AML-193 (cell line): Measurements from ENCODE around the gene GANC.
"Not testable (repeated sequence)": the region's sequence is repeated elsewhere in the genome, so short reads cannot be mapped to it uniquely, and the experiment has no call there.

Experiments used
- DNase-seq, 2 experiments: peaks; one replicate each; lab custom pipeline; 2025; lab: John Stamatoyannopoulos, UW

Gene GANC

GRCh38 chr15:42284551-42284950 is 11.6 kb downstream of the GANC start:
- DNase-seq: peak; percentile 37 to 45

GRCh38 chr15:42285034-42285433 is 12.0 kb downstream of the GANC start:
- peak; percentile 86 to 93 for DNase-seq

GRCh38 chr15:42286445-42287029 is 13.5 kb downstream of the GANC start:
- DNase-seq: peak; percentile 75 to 80

GRCh38 chr15:42287931-42288330 is 14.9 kb downstream of the GANC start:
- DNase-seq: no peak

DNA sequence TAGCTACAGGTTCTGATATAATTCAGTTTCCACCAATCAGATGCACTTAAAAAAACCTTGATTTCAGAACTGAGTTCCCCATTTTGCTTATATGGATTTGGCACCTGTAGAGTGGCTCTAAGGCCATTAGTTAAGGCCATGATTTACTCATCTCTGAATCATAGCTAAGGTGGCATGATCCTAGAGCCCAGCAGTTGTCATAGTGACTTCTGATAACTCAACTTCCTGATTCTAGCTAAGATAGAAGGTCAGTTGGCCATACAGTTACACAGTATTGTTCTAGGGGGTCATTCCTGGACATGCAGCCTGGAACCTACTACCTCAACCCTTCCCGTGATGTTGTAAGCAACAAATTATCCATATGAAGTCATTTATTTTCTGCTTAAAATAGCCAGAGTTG is 16.2 kb downstream of the GANC start:
- no peak for DNase-seq

DNA sequence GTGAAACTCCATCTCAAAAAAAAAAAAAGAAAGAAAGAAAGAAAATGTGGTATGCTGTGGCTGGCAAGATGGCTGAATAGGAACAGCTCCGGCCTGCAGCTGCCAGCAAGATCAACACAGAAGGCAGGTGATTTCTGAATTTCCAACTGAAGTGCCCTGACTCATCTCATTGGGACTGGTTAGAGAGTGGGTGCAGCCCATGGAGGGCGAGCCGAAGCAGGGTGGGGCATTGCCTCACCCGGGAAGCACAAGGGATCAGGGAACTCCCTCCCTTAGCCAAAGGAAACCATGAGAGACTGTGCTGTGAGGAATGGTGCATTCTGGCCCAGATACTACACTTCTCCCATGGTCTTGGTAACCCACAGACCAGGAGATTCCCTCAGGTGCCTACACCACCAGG is 28.0 kb downstream of the GANC start:
- not testable (repeated sequence) for DNase-seq

GRCh38 chr15:42306681-42307080 is 33.7 kb downstream of the GANC start:
- no peak for DNase-seq

- no peak for DNase-seq
Measured at GRCh38 chr15:42313463-42313862, 40.5 kb downstream of the GANC start.

- DNase-seq: no peak
Measured at GRCh38 chr15:42314818-42315217, 41.8 kb downstream of the GANC start.

DNA sequence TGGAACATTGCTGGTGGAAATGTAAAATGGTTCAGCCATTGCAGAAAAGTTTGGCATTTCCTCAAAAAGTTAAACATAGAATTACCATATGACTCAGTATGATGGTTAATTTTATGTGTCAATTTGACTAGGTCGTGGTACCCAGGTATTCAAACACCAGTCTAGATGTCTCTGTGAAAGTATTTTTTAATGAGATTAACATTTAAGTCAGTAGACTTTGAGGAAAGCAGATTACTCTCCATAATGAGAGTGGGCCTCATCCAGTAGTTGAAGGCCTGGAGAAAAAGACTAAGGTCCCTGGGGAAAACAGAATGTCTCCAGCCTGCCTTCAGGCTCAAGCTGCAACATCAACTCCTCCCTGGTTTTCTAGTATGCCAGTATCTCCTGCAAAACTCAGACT is 42.5 kb downstream of the GANC start:
- no peak for DNase-seq

- DNase-seq: not testable (repeated sequence)
Measured at GRCh38 chr15:42316282-42316805, 43.3 kb downstream of the GANC start.

- DNase-seq: no peak
Measured at GRCh38 chr15:42319206-42319605, 46.2 kb downstream of the GANC start.

- DNase-seq: no peak
Measured at GRCh38 chr15:42324308-42324707, 51.3 kb downstream of the GANC start.

DNA sequence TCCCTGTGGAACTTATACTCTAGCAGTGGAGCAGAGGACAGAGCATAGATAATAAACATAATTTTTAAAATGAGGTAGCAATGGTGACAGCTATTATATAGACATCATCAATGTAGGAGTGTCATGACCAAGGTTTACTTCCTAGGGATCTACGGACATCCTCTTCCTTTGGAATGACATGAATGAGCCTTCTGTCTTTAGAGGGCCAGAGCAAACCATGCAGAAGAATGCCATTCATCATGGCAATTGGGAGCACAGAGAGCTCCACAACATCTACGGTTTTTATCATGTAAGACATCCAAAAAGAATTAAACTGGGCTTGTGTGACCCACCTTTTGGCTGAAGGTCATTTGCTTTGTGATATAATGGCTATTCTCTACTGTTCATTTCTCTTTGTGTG is 56.2 kb downstream of the GANC start:
- DNase-seq: no peak

- DNase-seq: no peak
Measured at GRCh38 chr15:42329992-42330391, 57.0 kb downstream of the GANC start.

DNA sequence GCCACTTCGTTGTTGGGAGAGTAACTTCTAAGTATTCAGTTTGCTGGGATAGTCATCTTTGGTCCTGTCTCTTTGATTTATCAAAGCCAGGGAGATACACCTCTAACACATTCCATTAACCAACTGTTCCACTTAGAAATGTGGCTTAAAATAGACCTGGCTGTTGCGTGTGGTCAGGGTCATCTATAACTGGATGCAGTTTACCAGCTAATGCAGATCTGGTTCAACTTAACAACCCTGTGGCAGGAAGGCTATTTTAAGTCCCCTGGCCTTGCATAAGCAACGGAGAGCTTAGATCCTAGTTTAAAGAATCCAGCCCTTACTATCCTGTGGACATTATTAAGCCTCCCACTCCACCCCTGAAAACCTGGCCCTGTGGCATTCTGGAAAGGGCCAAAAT is 58.2 kb downstream of the GANC start:
- DNase-seq: no peak

- no peak for DNase-seq
Measured at GRCh38 chr15:42332331-42332730, 59.3 kb downstream of the GANC start.

DNA sequence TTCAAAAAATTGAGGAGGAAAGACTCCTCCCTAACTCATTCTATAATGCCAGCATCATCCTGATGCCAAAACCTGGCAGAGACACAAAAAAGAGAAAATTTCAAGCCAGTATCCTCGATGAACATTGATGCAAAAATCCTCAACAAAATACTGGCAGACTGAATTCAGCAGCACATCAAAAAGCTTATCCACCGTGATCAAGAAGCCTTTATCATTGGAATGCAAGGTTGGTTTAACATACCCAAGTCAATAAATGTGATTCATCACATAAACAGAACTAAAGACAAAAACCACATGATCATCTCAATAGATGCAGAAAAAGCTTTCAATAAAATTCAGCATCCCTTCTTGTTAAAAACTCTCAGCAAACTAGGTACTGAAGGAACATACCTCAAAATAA is 62.1 kb downstream of the GANC start:
- no peak for DNase-seq

DNA sequence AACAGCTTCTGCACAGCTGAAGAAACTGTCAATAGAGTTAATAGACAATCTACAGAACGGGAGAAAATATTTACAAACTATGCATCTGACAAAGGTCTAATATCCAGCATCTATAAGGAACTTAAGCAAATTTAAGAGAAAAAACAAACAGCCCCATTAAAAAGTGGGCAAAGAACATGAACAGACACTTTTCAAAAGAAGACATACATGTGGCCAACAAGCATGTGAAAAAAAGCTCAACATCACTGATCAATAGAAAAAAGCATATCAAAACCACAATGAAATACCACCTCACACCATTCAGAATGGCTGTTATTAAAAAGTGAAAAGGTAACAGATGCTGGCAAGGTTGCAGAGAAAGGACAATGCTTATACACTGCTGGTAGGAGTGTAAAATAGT is 63.6 kb downstream of the GANC start:
- not testable (repeated sequence) for DNase-seq

- DNase-seq: not testable (repeated sequence)
Measured at GRCh38 chr15:42337104-42337503, 64.1 kb downstream of the GANC start.

GRCh38 chr15:42338500-42338899 is 65.5 kb downstream of the GANC start:
- DNase-seq: no peak

DNA sequence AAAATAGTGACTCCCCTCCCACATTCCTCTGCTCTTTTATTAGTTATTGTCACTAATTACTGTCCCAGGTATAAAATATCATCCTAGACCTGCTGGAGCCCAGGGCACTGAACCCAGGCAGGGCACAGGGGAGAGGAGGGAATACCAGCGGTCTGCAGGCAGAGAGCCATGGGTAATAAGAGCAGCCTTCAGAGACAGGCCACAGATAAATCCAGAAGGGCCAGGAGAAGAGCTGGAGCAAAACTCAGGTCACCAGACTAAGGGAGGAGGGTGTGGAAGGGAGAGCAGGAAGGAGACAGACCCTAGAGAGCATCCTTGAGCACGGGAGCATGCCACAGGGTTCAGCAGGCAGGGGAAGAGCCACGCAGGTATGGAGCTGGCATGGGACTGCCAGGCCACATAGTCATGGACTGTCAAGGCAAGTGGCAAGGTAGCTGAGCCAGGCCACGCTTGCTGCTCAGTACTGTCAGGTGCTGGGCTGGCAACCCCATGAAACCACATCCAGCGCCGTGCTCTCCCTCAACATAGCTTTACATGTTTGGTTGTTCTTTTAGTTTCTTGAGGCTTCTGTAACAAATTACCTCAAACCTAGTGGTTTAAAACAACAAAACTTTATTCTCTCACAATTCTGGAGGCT is 70.7 kb downstream of the GANC start:
- DNase-seq: no peak

GRCh38 chr15:42344763-42345162 is 71.8 kb downstream of the GANC start:
- peak; percentile 57 to 58 for DNase-seq

DNA sequence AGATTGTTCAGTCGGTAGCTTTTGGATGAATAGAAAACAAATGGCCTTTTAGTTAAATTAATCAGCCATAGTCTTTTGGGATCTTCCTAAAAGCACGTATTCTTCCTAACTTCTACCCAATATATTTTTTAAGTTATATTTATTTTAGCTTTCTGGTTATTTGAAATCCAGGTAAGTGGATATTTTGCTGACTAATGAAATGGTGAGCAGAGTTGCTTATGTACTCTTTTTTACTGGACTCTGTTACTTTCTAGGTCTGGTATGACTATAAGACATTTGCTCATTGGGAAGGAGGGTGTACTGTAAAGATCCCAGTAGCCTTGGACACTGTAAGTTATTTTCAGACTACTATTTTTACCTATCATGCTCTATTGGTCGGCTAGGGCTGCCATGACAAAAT is 72.5 kb downstream of the GANC start:
- no peak for DNase-seq
